K562 (cell line): ENCODE data around the gene TGFB2. TPM values are rescaled to one million over a fixed set of nuclear protein-coding genes. Genes with fewer than 3 reads are reported as not detected.

Experiments used
- ATAC-seq: fragments of 200-7000 bp; cut with Tn5 transposase; 3 replicates; pipeline ENCODE4 v1.9.1; 2020; ENCODE audit warnings: moderate library complexity
- BruUV-seq: library from RNA; stranded (reverse); fragments of 400-500 nt; replicated peaks from 2 replicates; lab custom pipeline; 2021; lab: Mats Ljungman, UMichigan
- CTCF ChIA-PET: fragments of 300-600 bp; formaldehyde crosslinking; extraction: SDS; loops from one replicate; lab custom pipeline; 2021; ENCODE audit warnings: low intra/inter-chr PET ratio; lab: Yijun Ruan, JAX
- POLR2A ChIA-PET: fragments of 300-600, 350-650 bp; sonication (Branson Sonifier 250); formaldehyde crosslinking; extraction: SDS; loops from one replicate; lab custom pipeline; 2021; ENCODE audit warnings: antibody characterized with exemption, inconsistent platforms; lab: Yijun Ruan, JAX
- DNase-seq, 4 experiments: peaks; one replicate each; pipeline versions ENCODE4 v3.0.0 to v3.0.0-alpha.2; 2011 to 2018; ENCODE audit warnings: low spot score in 3 of 4, mixed read lengths in 3 of 4; ENCODE audit errors: extremely low read depth in 1 of 4
- FAIRE-seq: peaks from 2 replicates; lab custom pipeline; 2011; peaks lifted over from hg19 to GRCh38; lab: Jason Lieb, UNC
- H2AFZ ChIP-seq: 2 replicates; pipeline ENCODE4 v1.6.0; 2011; ENCODE audit warnings: low read depth, low read length, control low read depth, inconsistent platforms
- H3K27ac ChIP-seq: fragments of 200-600 bp; 3 replicates; pipeline ENCODE4 v1.8.0; 2011; ENCODE audit warnings: low read depth, mild to moderate bottlenecking, control low read depth, inconsistent platforms, low read length, moderate library complexity, mixed read lengths; ENCODE audit errors: extremely low read depth
- H3K27me3 ChIP-seq, 2 experiments: fragments of 300-600 bp in 1 of 2; 2 replicates in 1 of 2; 3 replicates in 1 of 2; pipeline versions ENCODE4 v1.6.0 to v1.8.0; 2011; ENCODE audit warnings: inconsistent platforms in 2 of 2, low read length in 2 of 2, mild to moderate bottlenecking in 1 of 2, mixed read lengths in 1 of 2, moderate library complexity in 1 of 2; ENCODE audit not compliant: control insufficient read depth in 2 of 2, insufficient read depth in 2 of 2
- H3K36me3 ChIP-seq: fragments of 300-600 bp; 3 replicates; pipeline ENCODE4 v1.8.0; 2011; ENCODE audit warnings: mild to moderate bottlenecking, low read length, inconsistent platforms; ENCODE audit not compliant: control insufficient read depth, insufficient read depth
- H3K4me1 ChIP-seq, 2 experiments: fragments of 200-600 bp in 1 of 2; replicated peaks in 1 of 2; 2 replicates in 1 of 2; 3 replicates in 1 of 2; pipeline versions ENCODE4 v1.5.1 to v1.8.0; 2011; ENCODE audit warnings: inconsistent platforms in 2 of 2, low read length in 2 of 2, mild to moderate bottlenecking in 1 of 2, mixed read lengths in 1 of 2, moderate library complexity in 1 of 2; ENCODE audit not compliant: control insufficient read depth in 2 of 2, insufficient read depth in 2 of 2
- H3K4me2 ChIP-seq: 2 replicates; pipeline ENCODE4 v1.6.1; 2011; ENCODE audit warnings: low read length, control low read depth, inconsistent platforms, mixed read lengths; ENCODE audit not compliant: insufficient read depth
- H3K4me3 ChIP-seq: fragments of 200-600 bp; sonication (generic), shearing (Covaris generic); 2 replicates; pipeline ENCODE4 v1.5.1; 2016; ENCODE audit warnings: control low read depth, inconsistent platforms
- H3K79me2 ChIP-seq: fragments of 200-600 bp; 3 replicates; pipeline ENCODE4 v1.8.0; 2011; ENCODE audit warnings: low read length, inconsistent platforms; ENCODE audit not compliant: control insufficient read depth, insufficient read depth
- H3K9ac ChIP-seq, 2 experiments: 2 replicates each; pipeline versions ENCODE4 v1.6.0 to v1.6.1; 2011; ENCODE audit warnings: low read depth in 2 of 2, low read length in 2 of 2, control low read depth in 1 of 2, inconsistent platforms in 1 of 2, mild to moderate bottlenecking in 1 of 2, mixed read lengths in 1 of 2; ENCODE audit not compliant: insufficient read depth in 1 of 2
- H3K9me1 ChIP-seq: one replicate; pipeline ENCODE4 v1.6.0; 2011; ENCODE audit warnings: inconsistent platforms, mild to moderate bottlenecking, low read length, moderate library complexity; ENCODE audit not compliant: control insufficient read depth, insufficient read depth
- H3K9me3 ChIP-seq: replicated peaks from 2 replicates; pipeline ENCODE4 v1.5.1; 2011; ENCODE audit warnings: low read depth, low read length, inconsistent platforms; ENCODE audit not compliant: control insufficient read depth, insufficient read depth
- H4K20me1 ChIP-seq: replicated peaks from 2 replicates; pipeline ENCODE4 v1.6.1; 2011; ENCODE audit warnings: low read length, inconsistent platforms, mixed read lengths; ENCODE audit not compliant: control insufficient read depth, insufficient read depth
- ARID2 ChIP-seq: fragments of 450-650 bp; IDR thresholded peaks from 2 replicates; pipeline ENCODE4 v1.6.1; 2017; ENCODE audit warnings: antibody characterized with exemption, mild to moderate bottlenecking
- CCAR2 ChIP-seq: fragments of 200-400 bp; formaldehyde crosslinking; IDR thresholded peaks from 2 replicates; pipeline ENCODE4 v1.6.1; 2017; ENCODE audit warnings: mild to moderate bottlenecking, low read depth, low read length
- ETV1 ChIP-seq: fragments of 450-650 bp; conservative IDR thresholded peaks from 2 replicates; pipeline ENCODE4 v1.6.1; 2016; ENCODE audit warnings: missing genetic modification characterization, control low read depth, low read depth, missing compliant biosample characterization
- HNRNPH1 ChIP-seq: fragments of 200-400 bp; formaldehyde crosslinking; optimal IDR thresholded peaks from 2 replicates; pipeline ENCODE3; 2017; ENCODE audit warnings: low read depth, mild to moderate bottlenecking, low read length, moderate library complexity
- JUN ChIP-seq, 2 experiments: sonication (generic) in 1 of 2; formaldehyde crosslinking in 1 of 2; IDR thresholded peaks; 2 replicates each; pipeline versions ENCODE4 v1.6.1 to v1.8.0; 2012 to 2022; ENCODE audit warnings: borderline replicate concordance in 2 of 2, mild to moderate bottlenecking in 2 of 2, improper control_type of control experiment in 1 of 2, low read depth in 1 of 2, low read length in 1 of 2, missing genetic modification reagents in 1 of 2
- MCM2 ChIP-seq: fragments of 450-650 bp; IDR thresholded peaks from 2 replicates; pipeline ENCODE4 v1.6.1; 2017; ENCODE audit warnings: low read depth, mild to moderate bottlenecking
- NFATC3 ChIP-seq: fragments of 450-650 bp; IDR thresholded peaks from 2 replicates; pipeline ENCODE4 v1.6.1; 2017; ENCODE audit warnings: mild to moderate bottlenecking
- NFIX ChIP-seq: fragments of 250-450 bp; sonication (Bioruptor Pico); IDR thresholded peaks from 2 replicates; pipeline ENCODE4 v1.4.0; 2020; ENCODE audit warnings: low read depth, mild to moderate bottlenecking, moderate library complexity
- NR4A1 ChIP-seq, 2 experiments: fragments of 250-450 bp in 1 of 2; fragments of 450-650 bp in 1 of 2; sonication (Bioruptor Pico) in 1 of 2; IDR thresholded peaks; 2 replicates each; pipeline versions ENCODE4 v1.4.0 to v1.6.1; 2016 to 2020; ENCODE audit warnings: mild to moderate bottlenecking in 2 of 2, missing compliant biosample characterization in 1 of 2, missing genetic modification characterization in 1 of 2, moderate library complexity in 1 of 2
- PHF20 ChIP-seq: fragments of 450-650 bp; IDR thresholded peaks from 2 replicates; pipeline ENCODE4 v1.6.1; 2018; ENCODE audit not compliant: partially characterized antibody
- PML ChIP-seq: IDR thresholded peaks from 2 replicates; pipeline ENCODE4 v1.6.1; 2012; ENCODE audit warnings: low read length, inconsistent platforms
- ZKSCAN3 ChIP-seq: fragments of 250-450 bp; sonication (Bioruptor Pico); IDR thresholded peaks from 2 replicates; pipeline ENCODE4 v1.4.0; 2020
- ZNF444 ChIP-seq: fragments of 250-450 bp; sonication (Bioruptor Pico); IDR thresholded peaks from 2 replicates; pipeline ENCODE4 v1.4.0; 2020; ENCODE audit warnings: mild to moderate bottlenecking, moderate library complexity
- WGBS: fragments of 100-300 bp; shearing (Covaris generic); methylation state at CpG from one replicate; pipeline ENCODE4 v1.1.6; 2016; ENCODE audit warnings: low coverage, mixed read lengths; ENCODE audit not compliant: insufficient coverage; ENCODE audit errors: missing lambda C conversion rate; 5-methylcytosine and 5-hydroxymethylcytosine counted together
- in situ Hi-C: fragments of 300-500 bp; cut with MboI; formaldehyde crosslinking; loops from 4 replicates; pipeline ENCODE4 v1.15.0; 2018; ENCODE audit warnings: inconsistent platforms, mixed read lengths
- intact Hi-C: fragments of 100-400 bp; cut with micrococcal nuclease; formaldehyde crosslinking; loops from 2 replicates; pipeline ENCODE4 v1.14.2; 2022
- polyA plus RNA-seq, 8 experiments: library from polyadenylated mRNA; depleted of rRNA in 4 of 8; stranded (reverse) in 5 of 8; unstranded in 3 of 8; fragments of >200 nt; fragmentation: Nextera tagmentation in 2 of 8; fragmentation: Illumina TruSeq in 1 of 8; extraction: Ambion mirVana in 2 of 8; extraction: Trizol in 1 of 8; gene quantifications; 2 replicates each; pipeline versions ENCODE4 v1.2.1 to v1.2.3, GENCODE V29; 2011 to 2014; ENCODE audit warnings: inconsistent platforms in 1 of 8, missing spikeins in 1 of 8
- total RNA-seq, 7 experiments: library from RNA; depleted of rRNA in 6 of 7; stranded (reverse); fragments of >200 nt in 6 of 7; fragmentation: Illumina TruSeq in 2 of 7; extraction: Trizol in 2 of 7; gene quantifications; 2 replicates each; pipeline versions ENCODE4 v1.2.1 to v1.2.3, GENCODE V29; 2011 to 2021; ENCODE audit warnings: low replicate concordance in 1 of 7
- TF ChIP-seq, protein P1 (sequence below), 2 experiments: fragments of 450-650 bp in 1 of 2; sonication (generic) in 1 of 2; formaldehyde crosslinking in 1 of 2; IDR thresholded peaks in 1 of 2; conservative IDR thresholded peaks in 1 of 2; 2 replicates each; pipeline versions ENCODE4 v1.6.1 to v1.8.1; 2016 to 2023; ENCODE audit warnings: mild to moderate bottlenecking in 2 of 2, moderate library complexity in 2 of 2, inconsistent platforms in 1 of 2, missing genetic modification reagents in 1 of 2
- TF ChIP-seq, protein P2 (sequence below): sonication (generic); formaldehyde crosslinking; IDR thresholded peaks from 2 replicates; pipeline ENCODE4 v1.8.1; 2022; ENCODE audit warnings: missing genetic modification reagents

The TGFB2 gene
- total and polyA plus RNA-seq, 9 of the 15 experiments (the other 6 are each of a cell fraction or from before 2014, with no cell fraction given) = 0.03 to 0.41 (median 0.11) TPM; not detected in 3

DNA sequence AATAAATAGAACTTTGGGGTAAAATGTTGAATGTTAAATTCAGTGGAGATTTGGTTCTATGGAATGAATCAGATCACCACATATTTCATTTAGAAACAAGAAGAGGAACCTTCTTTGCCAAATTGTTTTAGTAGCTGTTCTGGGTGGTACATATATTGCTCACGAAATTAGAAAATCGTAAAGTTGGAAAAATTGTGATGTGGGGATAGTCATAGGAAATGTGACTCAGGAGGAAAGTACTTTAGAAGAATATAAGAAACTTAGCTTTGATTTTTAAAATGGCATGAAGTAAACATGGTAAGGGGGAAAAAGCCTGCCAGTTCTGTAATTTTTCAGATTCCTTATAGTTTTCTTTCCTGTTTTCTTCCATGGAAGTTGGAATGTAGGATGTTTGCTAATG lies 32.6 kb upstream of the TGFB2 start:
- ATAC-seq (no peak), DNase-seq (no peak), FAIRE-seq (no peak)
- 89% methylated on average over 2 of the region's 2 CpGs for WGBS
- Histone ChIP-seq H3K36me3 (peaks cover 53% of the 10 kb centered on the region), H3K9me3 (no peaks in the 10 kb centered on the region), H3K27ac (no peak overlapping the region), H3K4me3 (no peak overlapping the region), H2AFZ (no peak overlapping the region), H3K79me2 (peaks cover 24% of the 10 kb centered on the region), H3K9ac (no peak overlapping the region), H3K4me2 (no peak overlapping the region), H3K9me1 (no peaks in the 10 kb centered on the region), H3K27me3 (no peaks in the 10 kb centered on the region), H4K20me1 (no peaks in the 10 kb centered on the region), H3K4me1 (peaks cover 0 to 8% of the 10 kb centered on the region in 2 experiments; a peak in 2 of 5 replicates)
- no peak for TF ChIP-seq CCAR2
- TF ChIP-seq ZKSCAN3 (CRISPR knock-in tag) = no peak
- TF ChIP-seq HNRNPH1 = no peak
- no peak for TF ChIP-seq ZNF444 (CRISPR knock-in tag)
- no peak for TF ChIP-seq MCM2
- no peak for TF ChIP-seq NFIX (CRISPR knock-in tag)
- TF ChIP-seq ARID2 = no peak
- TF ChIP-seq NR4A1 (CRISPR knock-in tag; IDR thresholded peaks at IDR 0.05) = no peak
- no peak for TF ChIP-seq NR4A1 (tag; IDR thresholded peaks at IDR 0.05)
- TF ChIP-seq, protein P1, sequence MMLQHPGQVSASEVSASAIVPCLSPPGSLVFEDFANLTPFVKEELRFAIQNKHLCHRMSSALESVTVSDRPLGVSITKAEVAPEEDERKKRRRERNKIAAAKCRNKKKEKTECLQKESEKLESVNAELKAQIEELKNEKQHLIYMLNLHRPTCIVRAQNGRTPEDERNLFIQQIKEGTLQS (IDR thresholded peaks at IDR 0.05) = no peak
- TF ChIP-seq, protein P1 (CRISPR knock-in tag; conservative IDR thresholded peaks at IDR 0.05) = no peak
- TF ChIP-seq PML = no peak
- TF ChIP-seq, protein P2, sequence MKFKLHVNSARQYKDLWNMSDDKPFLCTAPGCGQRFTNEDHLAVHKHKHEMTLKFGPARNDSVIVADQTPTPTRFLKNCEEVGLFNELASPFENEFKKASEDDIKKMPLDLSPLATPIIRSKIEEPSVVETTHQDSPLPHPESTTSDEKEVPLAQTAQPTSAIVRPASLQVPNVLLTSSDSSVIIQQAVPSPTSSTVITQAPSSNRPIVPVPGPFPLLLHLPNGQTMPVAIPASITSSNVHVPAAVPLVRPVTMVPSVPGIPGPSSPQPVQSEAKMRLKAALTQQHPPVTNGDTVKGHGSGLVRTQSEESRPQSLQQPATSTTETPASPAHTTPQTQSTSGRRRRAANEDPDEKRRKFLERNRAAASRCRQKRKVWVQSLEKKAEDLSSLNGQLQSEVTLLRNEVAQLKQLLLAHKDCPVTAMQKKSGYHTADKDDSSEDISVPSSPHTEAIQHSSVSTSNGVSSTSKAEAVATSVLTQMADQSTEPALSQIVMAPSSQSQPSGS (CRISPR knock-in tag) = no peak
- TF ChIP-seq PHF20 = no peak
- TF ChIP-seq ETV1 (tag) = no peak
- TF ChIP-seq NFATC3 = no peak
- TF ChIP-seq JUN (IDR thresholded peaks at IDR 0.05; ENCODE audit: borderline replicate concordance, low read depth, low read length) = no peak
- no peak for TF ChIP-seq JUN (CRISPR knock-in tag; IDR thresholded peaks at IDR 0.05; ENCODE audit: borderline replicate concordance)
- CTCF ChIA-PET = no interaction called here
- in situ Hi-C loops (no loop called here), intact Hi-C loops (no loop called here)
- no TSS peak for BruUV-seq
- POLR2A ChIA-PET = no interaction called here
